Activated CD8-positive, alpha-beta memory T cell treated with anti-CD3 and anti-CD28 coated beads for 1 hour (primary cell): ENCODE measurements around the gene DEGS2.

Experiments
- DNase-seq, 2 donors: peaks; one replicate each; pipeline ENCODE4 v3.0.0-alpha.2; 2020; ENCODE audit warnings: low read depth in 1 of 2; ENCODE audit errors: extremely low read depth in 1 of 2

Gene DEGS2

GRCh38 chr14:100098171-100098570, 61.3 kb downstream of the DEGS2 start:
- no peak for DNase-seq

- no peak for DNase-seq
Observed at GRCh38 chr14:100096656-100097055, 62.8 kb downstream of the DEGS2 start.
